ENCODE results near the gene OR4D9.

The OR4D9 gene

GRCh38 chr11:59548309-59548656 lies 36.9 kb downstream of the OR4D9 start:
- no peak overlapping the region for H4K8ac ChIP-seq (ENCODE audit: low read length)
- H3K27me3 ChIP-seq (ENCODE audit: control insufficient read depth in 1 of 2, insufficient read depth in 1 of 2, low read length in 2 of 2), result no peaks in the 10 kb centered on the region
- H2BK15ac ChIP-seq (ENCODE audit: low read depth, poor library complexity, severe bottlenecking), result no peak overlapping the region
- H3K23ac ChIP-seq (ENCODE audit: low read length in 2 of 2), result no peak overlapping the region
- H2BK120ac ChIP-seq (ENCODE audit: low read depth, low read length), result no peak overlapping the region
- no peak overlapping the region for H3K4ac ChIP-seq (ENCODE audit: low read depth in 1 of 2, low read length in 2 of 2)
- H3K4me3 ChIP-seq (ENCODE audit: insufficient read depth in 1 of 2, low read depth in 1 of 2, low read length in 2 of 2), result no peak overlapping the region
- no peak for DNase-seq
- H3K9ac ChIP-seq (ENCODE audit: low read length), result no peak overlapping the region
- H4K91ac ChIP-seq (ENCODE audit: low read length), result no peak overlapping the region
- H3K14ac ChIP-seq (ENCODE audit: low read length in 2 of 2), result no peak overlapping the region
- H3K4me2 ChIP-seq (ENCODE audit: low read length, poor library complexity, severe bottlenecking), result no peak overlapping the region
- H2BK12ac ChIP-seq (ENCODE audit: low read length in 2 of 2), result no peak overlapping the region
- H2BK5ac ChIP-seq (ENCODE audit: low read depth, low read length, poor library complexity, severe bottlenecking), result no peak overlapping the region
- H3K79me1 ChIP-seq (replicated peaks; ENCODE audit: low read length, poor library complexity, severe bottlenecking), result no peaks in the 10 kb centered on the region
- peaks cover 4% of the 10 kb centered on the region for H3K4me1 ChIP-seq (ENCODE audit: control insufficient read depth, insufficient read depth, low read depth, low read length)
- H2AK5ac ChIP-seq (ENCODE audit: low read length, severe bottlenecking), result no peak overlapping the region
- 93% methylated on average over 5 of the region's 5 CpGs for WGBS
- no peak overlapping the region for H3K27ac ChIP-seq (ENCODE audit: low read length, poor library complexity, severe bottlenecking)
- no peak overlapping the region for H3K18ac ChIP-seq (ENCODE audit: low read depth in 1 of 2, low read length in 2 of 2)
- H3K36me3 ChIP-seq (ENCODE audit: control insufficient read depth in 1 of 2, insufficient read depth in 2 of 2, low read depth in 1 of 2, low read length in 2 of 2), result no peaks in the 10 kb centered on the region
- no peak overlapping the region for H2AFZ ChIP-seq (ENCODE audit: low read depth, low read length)
- no peaks in the 10 kb centered on the region for H3K9me3 ChIP-seq (ENCODE audit: control insufficient read depth, low read length)

GRCh38 chr11:59550368-59550841 lies 39.1 kb downstream of the OR4D9 start:
- peak; percentile 96 for DNase-seq
- H4K8ac ChIP-seq (ENCODE audit: low read length), result peak overlapping the region; percentile 78
- H3K14ac ChIP-seq (ENCODE audit: low read length in 2 of 2), result no peak overlapping the region
- no peaks in the 10 kb centered on the region for H3K36me3 ChIP-seq (ENCODE audit: control insufficient read depth in 1 of 2, insufficient read depth in 2 of 2, low read depth in 1 of 2, low read length in 2 of 2)
- H3K27ac ChIP-seq (ENCODE audit: low read length, poor library complexity, severe bottlenecking), result peak overlapping the region; percentile 96
- no peaks in the 10 kb centered on the region for H3K27me3 ChIP-seq (ENCODE audit: control insufficient read depth in 1 of 2, insufficient read depth in 1 of 2, low read length in 2 of 2)
- H3K9me3 ChIP-seq (ENCODE audit: control insufficient read depth, low read length), result no peaks in the 10 kb centered on the region
- H2BK120ac ChIP-seq (ENCODE audit: low read depth, low read length), result no peak overlapping the region
- H4K91ac ChIP-seq (ENCODE audit: low read length), result no peak overlapping the region
- peak overlapping the region; percentile 35 to 89 for H3K4me3 ChIP-seq (ENCODE audit: insufficient read depth in 1 of 2, low read depth in 1 of 2, low read length in 2 of 2)
- H3K4ac ChIP-seq (ENCODE audit: low read depth in 1 of 2, low read length in 2 of 2), result peak overlapping the region in 1 of 2 experiments; percentile 84
- H2BK5ac ChIP-seq (ENCODE audit: low read depth, low read length, poor library complexity, severe bottlenecking), result no peak overlapping the region
- H2AK5ac ChIP-seq (ENCODE audit: low read length, severe bottlenecking), result no peak overlapping the region
- peak overlapping the region; percentile 46 for H2BK15ac ChIP-seq (ENCODE audit: low read depth, poor library complexity, severe bottlenecking)
- H2AFZ ChIP-seq (ENCODE audit: low read depth, low read length), result no peak overlapping the region
- H3K4me1 ChIP-seq (ENCODE audit: control insufficient read depth, insufficient read depth, low read depth, low read length), result peaks cover 2% of the 10 kb centered on the region
- H3K23ac ChIP-seq (ENCODE audit: low read length in 2 of 2), result no peak overlapping the region
- under 1% methylated on average over 31 of the region's 31 CpGs for WGBS
- H3K4me2 ChIP-seq (ENCODE audit: low read length, poor library complexity, severe bottlenecking), result peak overlapping the region; percentile 92
- no peak overlapping the region for H2BK12ac ChIP-seq (ENCODE audit: low read length in 2 of 2)
- H3K79me1 ChIP-seq (replicated peaks; ENCODE audit: low read length, poor library complexity, severe bottlenecking), result no peaks in the 10 kb centered on the region
- peak overlapping the region; percentile 35 to 55 for H3K18ac ChIP-seq (ENCODE audit: low read depth in 1 of 2, low read length in 2 of 2)
- peak overlapping the region; percentile 97 for H3K9ac ChIP-seq (ENCODE audit: low read length)

DNA sequence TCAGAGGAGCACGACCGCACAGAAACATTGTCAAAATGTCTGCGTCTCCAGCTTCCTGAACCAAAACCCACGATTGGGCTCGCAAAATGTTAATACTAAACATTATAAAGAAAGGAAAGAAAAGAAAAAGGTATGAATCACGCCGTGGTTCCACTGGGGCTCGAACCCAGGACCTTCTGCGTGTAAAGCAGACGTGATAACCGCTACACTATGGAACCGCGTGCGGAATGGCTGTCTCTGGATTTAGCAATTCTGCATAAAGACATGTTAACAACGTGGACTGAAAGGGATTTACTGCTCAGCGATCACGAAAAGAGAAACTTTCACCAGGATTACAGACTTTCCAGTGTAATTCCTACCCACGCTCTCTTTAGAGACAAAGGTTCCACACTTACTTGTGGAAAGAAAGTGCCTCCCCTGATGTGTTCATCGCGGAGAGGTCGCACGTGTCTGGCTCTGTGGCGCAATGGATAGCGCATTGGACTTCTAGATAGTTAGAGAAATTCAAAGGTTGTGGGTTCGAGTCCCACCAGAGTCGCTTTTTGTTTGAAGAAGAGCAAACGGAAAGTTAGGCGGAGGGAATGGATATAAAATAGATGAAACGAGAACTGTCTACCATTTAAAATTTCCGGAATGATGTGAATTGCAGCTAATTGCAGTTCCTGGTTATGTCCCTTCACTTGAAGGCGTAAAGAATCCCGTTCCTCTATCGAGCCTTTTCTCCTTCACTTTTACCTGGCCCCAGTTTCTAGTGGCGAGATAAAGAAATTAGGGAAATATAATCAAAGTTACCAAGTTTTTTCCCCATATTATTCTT lies 39.7 kb downstream of the OR4D9 start:
- H3K4me3 ChIP-seq (ENCODE audit: insufficient read depth in 1 of 2, low read depth in 1 of 2, low read length in 2 of 2), result peak overlapping the region in 1 of 2 experiments; percentile 89
- peak overlapping the region; percentile 96 for H3K27ac ChIP-seq (ENCODE audit: low read length, poor library complexity, severe bottlenecking)
- H3K36me3 ChIP-seq (ENCODE audit: control insufficient read depth in 1 of 2, insufficient read depth in 2 of 2, low read depth in 1 of 2, low read length in 2 of 2), result no peaks in the 10 kb centered on the region
- H2AK5ac ChIP-seq (ENCODE audit: low read length, severe bottlenecking), result no peak overlapping the region
- H2BK120ac ChIP-seq (ENCODE audit: low read depth, low read length), result no peak overlapping the region
- H3K4me2 ChIP-seq (ENCODE audit: low read length, poor library complexity, severe bottlenecking), result peak overlapping the region; percentile 77
- no peak overlapping the region for H2AFZ ChIP-seq (ENCODE audit: low read depth, low read length)
- H3K4me1 ChIP-seq (ENCODE audit: control insufficient read depth, insufficient read depth, low read depth, low read length), result peaks cover 2% of the 10 kb centered on the region
- H2BK5ac ChIP-seq (ENCODE audit: low read depth, low read length, poor library complexity, severe bottlenecking), result no peak overlapping the region
- no peak overlapping the region for H3K14ac ChIP-seq (ENCODE audit: low read length in 2 of 2)
- H3K18ac ChIP-seq (ENCODE audit: low read depth in 1 of 2, low read length in 2 of 2), result peak overlapping the region in 1 of 2 experiments; percentile 3
- H3K27me3 ChIP-seq (ENCODE audit: control insufficient read depth in 1 of 2, insufficient read depth in 1 of 2, low read length in 2 of 2), result no peaks in the 10 kb centered on the region
- H3K23ac ChIP-seq (ENCODE audit: low read length in 2 of 2), result no peak overlapping the region
- H2BK15ac ChIP-seq (ENCODE audit: low read depth, poor library complexity, severe bottlenecking), result no peak overlapping the region
- no peak overlapping the region for H2BK12ac ChIP-seq (ENCODE audit: low read length in 2 of 2)
- DNase-seq, result peak; percentile 96
- H4K91ac ChIP-seq (ENCODE audit: low read length), result no peak overlapping the region
- peak overlapping the region; percentile 97 for H3K9ac ChIP-seq (ENCODE audit: low read length)
- peak overlapping the region in 1 of 2 experiments; percentile 56 for H3K4ac ChIP-seq (ENCODE audit: low read depth in 1 of 2, low read length in 2 of 2)
- no peak overlapping the region for H4K8ac ChIP-seq (ENCODE audit: low read length)
- H3K79me1 ChIP-seq (replicated peaks; ENCODE audit: low read length, poor library complexity, severe bottlenecking), result no peaks in the 10 kb centered on the region
- H3K9me3 ChIP-seq (ENCODE audit: control insufficient read depth, low read length), result no peaks in the 10 kb centered on the region
- under 1% methylated on average over 23 of the region's 34 CpGs for WGBS

DNA sequence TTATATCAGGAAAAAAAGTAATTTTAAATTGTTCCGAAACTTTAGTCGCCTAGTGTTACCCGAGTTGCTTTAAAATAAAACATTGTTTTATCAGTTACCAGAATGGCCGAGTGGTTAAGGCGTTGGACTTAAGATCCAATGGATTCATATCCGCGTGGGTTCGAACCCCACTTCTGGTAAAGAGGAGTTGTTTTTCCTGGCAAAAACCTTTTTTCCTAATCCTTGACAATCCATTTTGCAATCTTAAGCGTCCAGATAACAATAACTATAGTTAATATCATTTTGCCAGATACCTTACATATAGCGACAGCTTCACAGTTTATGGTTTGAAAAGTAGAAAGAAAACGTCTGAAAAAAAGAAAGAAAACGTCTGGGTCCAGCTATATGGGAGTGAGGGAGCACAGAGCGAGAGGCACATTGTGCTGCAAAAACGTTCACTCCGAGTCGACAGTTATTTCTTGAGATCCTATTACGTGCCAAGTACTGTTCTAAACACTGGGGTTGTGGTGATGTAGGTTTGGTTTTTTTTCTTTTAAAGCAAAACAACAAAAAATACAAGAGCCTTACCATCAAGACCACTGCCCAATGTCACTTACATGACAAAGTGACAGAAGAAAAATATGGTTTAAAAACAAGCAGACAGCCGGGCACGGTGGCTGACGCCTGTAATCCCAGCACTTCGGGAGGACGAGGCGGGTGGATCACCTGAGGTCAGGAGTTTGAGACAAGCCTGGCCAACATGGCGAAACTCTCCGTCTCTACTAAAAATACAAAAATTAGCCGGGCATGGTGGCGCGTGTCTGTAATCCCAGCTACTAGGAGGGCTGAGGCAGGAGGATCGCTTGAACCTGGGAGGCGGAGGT lies 40.6 kb downstream of the OR4D9 start:
- peak overlapping the region; percentile 77 for H3K4me2 ChIP-seq (ENCODE audit: low read length, poor library complexity, severe bottlenecking)
- H2AK5ac ChIP-seq (ENCODE audit: low read length, severe bottlenecking), result no peak overlapping the region
- peak overlapping the region; percentile 81 for H2AFZ ChIP-seq (ENCODE audit: low read depth, low read length)
- no peak overlapping the region for H2BK15ac ChIP-seq (ENCODE audit: low read depth, poor library complexity, severe bottlenecking)
- peak overlapping the region in 1 of 2 experiments; percentile 47 for H3K4ac ChIP-seq (ENCODE audit: low read depth in 1 of 2, low read length in 2 of 2)
- peak overlapping the region in 1 of 2 experiments; percentile 41 for H3K14ac ChIP-seq (ENCODE audit: low read length in 2 of 2)
- no peak overlapping the region for H2BK5ac ChIP-seq (ENCODE audit: low read depth, low read length, poor library complexity, severe bottlenecking)
- H3K27me3 ChIP-seq (ENCODE audit: control insufficient read depth in 1 of 2, insufficient read depth in 1 of 2, low read length in 2 of 2), result no peaks in the 10 kb centered on the region
- H2BK120ac ChIP-seq (ENCODE audit: low read depth, low read length), result no peak overlapping the region
- H3K23ac ChIP-seq (ENCODE audit: low read length in 2 of 2), result no peak overlapping the region
- peak overlapping the region; percentile 40 to 68 for H3K18ac ChIP-seq (ENCODE audit: low read depth in 1 of 2, low read length in 2 of 2)
- H3K4me1 ChIP-seq (ENCODE audit: control insufficient read depth, insufficient read depth, low read depth, low read length), result peaks cover 2% of the 10 kb centered on the region
- H3K36me3 ChIP-seq (ENCODE audit: control insufficient read depth in 1 of 2, insufficient read depth in 2 of 2, low read depth in 1 of 2, low read length in 2 of 2), result no peaks in the 10 kb centered on the region
- peak; percentile 85 for DNase-seq
- WGBS, result 2% methylated on average over 26 of the region's 30 CpGs
- H3K4me3 ChIP-seq (ENCODE audit: insufficient read depth in 1 of 2, low read depth in 1 of 2, low read length in 2 of 2), result peak overlapping the region; percentile 50 to 89
- no peak overlapping the region for H2BK12ac ChIP-seq (ENCODE audit: low read length in 2 of 2)
- H3K79me1 ChIP-seq (replicated peaks; ENCODE audit: low read length, poor library complexity, severe bottlenecking), result no peaks in the 10 kb centered on the region
- peak overlapping the region; percentile 97 for H3K9ac ChIP-seq (ENCODE audit: low read length)
- H4K8ac ChIP-seq (ENCODE audit: low read length), result peak overlapping the region; percentile 61
- H3K9me3 ChIP-seq (ENCODE audit: control insufficient read depth, low read length), result no peaks in the 10 kb centered on the region
- H3K27ac ChIP-seq (ENCODE audit: low read length, poor library complexity, severe bottlenecking), result peak overlapping the region; percentile 96
- H4K91ac ChIP-seq (ENCODE audit: low read length), result peak overlapping the region; percentile 72

Data from mesenchymal stem cell (in vitro differentiated cells and primary cell).